IPS-20b (cell line): Measurements from ENCODE around the gene PTTG1IP.

Source experiments
- H3K27ac ChIP-seq: one replicate; pipeline ENCODE4 v1.5.1; 2013; ENCODE audit warnings: low read length
- H3K27me3 ChIP-seq: 2 replicates; pipeline ENCODE4 v1.6.1; 2013; ENCODE audit warnings: mild to moderate bottlenecking, low read length, inconsistent platforms; ENCODE audit not compliant: insufficient read depth
- H3K36me3 ChIP-seq: 2 replicates; pipeline ENCODE4 v1.6.1; 2013; ENCODE audit warnings: low read depth, mild to moderate bottlenecking, inconsistent platforms, low read length, moderate library complexity; ENCODE audit not compliant: insufficient read depth
- H3K4me1 ChIP-seq: 2 replicates; pipeline ENCODE4 v1.6.1; 2013; ENCODE audit warnings: mild to moderate bottlenecking, control low read depth, inconsistent platforms, low read length, moderate library complexity; ENCODE audit not compliant: insufficient read depth
- H3K4me3 ChIP-seq: 2 replicates; pipeline ENCODE4 v1.5.1; 2013; ENCODE audit warnings: mild to moderate bottlenecking, low read length, inconsistent platforms
- H3K9ac ChIP-seq: 2 replicates; pipeline ENCODE4 v1.6.1; 2013; ENCODE audit warnings: low read depth, mild to moderate bottlenecking, inconsistent platforms, low read length, moderate library complexity
- H3K9me3 ChIP-seq: 2 replicates; pipeline ENCODE4 v1.6.1; 2013; ENCODE audit warnings: mild to moderate bottlenecking, low read depth, low read length, inconsistent platforms; ENCODE audit not compliant: insufficient read depth

The PTTG1IP gene

GRCh38 chr21:44816761-44817505, 56.6 kb downstream of the PTTG1IP start:
- Histone ChIP-seq H3K27ac (no peak overlapping the region), H3K9me3 (peaks cover 19% of the 10 kb centered on the region), H3K4me3 (peak overlapping the region; percentile 84), H3K36me3 (peaks cover 4% of the 10 kb centered on the region; the same call in 1 of the 2 replicates), H3K27me3 (peaks cover 13% of the 10 kb centered on the region), H3K9ac (peak overlapping the region; percentile 62; the same call in 1 of the 2 replicates), H3K4me1 (peaks cover 3% of the 10 kb centered on the region; the same call in 1 of the 2 replicates)

DNA sequence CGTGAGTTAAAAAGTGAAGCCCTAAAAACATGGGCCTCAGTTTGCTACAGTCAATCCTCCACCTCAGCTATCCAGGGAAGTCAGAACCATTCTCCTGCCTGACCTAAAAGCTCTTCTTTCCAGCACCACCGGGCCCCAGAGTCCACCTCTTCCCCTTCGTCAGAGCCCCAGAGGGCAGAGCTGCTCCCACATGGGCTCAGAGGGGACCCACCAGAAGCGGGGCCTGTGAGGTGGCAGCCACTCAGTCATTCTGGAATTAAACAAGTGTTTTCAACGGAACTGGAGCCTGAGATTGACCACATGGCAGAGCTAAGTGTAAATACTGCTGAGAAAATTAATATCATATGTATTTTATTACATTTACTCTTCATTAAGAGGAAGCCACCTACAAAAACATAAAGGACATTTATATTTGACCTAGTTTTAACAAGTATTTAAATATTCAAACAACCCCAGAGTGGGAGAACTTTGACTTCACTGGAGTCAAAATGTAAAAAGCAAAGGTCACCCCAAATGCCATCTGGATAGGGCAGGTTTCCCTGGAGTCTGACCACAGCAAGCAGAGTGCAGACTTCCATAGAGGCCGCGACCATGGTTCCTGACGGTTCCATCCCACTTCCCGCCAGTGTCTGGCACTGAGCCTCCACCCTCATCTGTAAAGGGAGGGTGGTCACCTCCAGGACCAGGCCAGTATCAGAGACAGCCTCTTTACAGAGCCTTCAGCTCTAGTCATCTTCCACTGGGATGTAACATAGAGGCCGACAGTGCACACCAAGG, 57.5 kb downstream of the PTTG1IP start:
- Histone ChIP-seq H3K36me3 (peaks cover 7% of the 10 kb centered on the region; the same call in 1 of the 2 replicates), H3K4me1 (peaks cover 3% of the 10 kb centered on the region; the same call in 1 of the 2 replicates), H3K27me3 (peaks cover 13% of the 10 kb centered on the region), H3K27ac (no peak overlapping the region), H3K9me3 (peaks cover 15% of the 10 kb centered on the region), H3K9ac (no peak overlapping the region), H3K4me3 (no peak overlapping the region)

GRCh38 chr21:44815225-44815624, 58.3 kb downstream of the PTTG1IP start:
- H3K27me3 ChIP-seq, result peaks cover 13% of the 10 kb centered on the region
- H3K27ac ChIP-seq, result no peak overlapping the region
- H3K9me3 ChIP-seq, result peaks cover 11% of the 10 kb centered on the region
- H3K9ac ChIP-seq, result no peak overlapping the region
- H3K4me3 ChIP-seq, result no peak overlapping the region
- peaks cover 3% of the 10 kb centered on the region; the same call in 1 of the 2 replicates for H3K4me1 ChIP-seq
- peaks cover 15% of the 10 kb centered on the region; the same call in 1 of the 2 replicates for H3K36me3 ChIP-seq

- Histone ChIP-seq H3K27ac (no peak overlapping the region), H3K4me3 (no peak overlapping the region), H3K9me3 (peaks cover 7% of the 10 kb centered on the region), H3K4me1 (peaks cover 3% of the 10 kb centered on the region; the same call in 1 of the 2 replicates), H3K36me3 (peaks cover 22% of the 10 kb centered on the region; the same call in 1 of the 2 replicates), H3K9ac (no peak overlapping the region), H3K27me3 (peaks cover 8% of the 10 kb centered on the region; the same call in 1 of the 2 replicates)
These were observed 58.9 kb downstream of the PTTG1IP start for GRCh38 chr21:44814498-44815023.

DNA sequence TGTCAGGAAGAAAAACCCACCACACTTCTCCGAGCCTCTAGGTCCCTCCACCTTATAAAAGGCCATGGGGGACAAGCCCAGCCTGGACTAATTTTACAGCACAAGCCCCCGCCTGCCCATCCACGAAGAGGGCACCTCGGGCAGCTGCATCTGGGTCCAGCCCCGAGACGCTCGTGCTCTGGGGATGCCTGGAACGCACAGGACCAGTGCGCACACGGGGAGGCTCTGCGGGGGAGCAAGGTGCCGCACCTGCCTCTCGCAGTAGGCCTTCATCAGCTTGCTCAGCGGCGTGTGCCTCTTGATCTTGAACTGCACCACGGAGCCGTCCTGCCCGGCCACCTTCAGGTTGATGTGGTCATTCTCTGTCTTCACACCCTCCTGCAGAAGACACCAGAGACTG, 59.8 kb downstream of the PTTG1IP start:
- Histone ChIP-seq H3K36me3 (peaks cover 30% of the 10 kb centered on the region; the same call in 1 of the 2 replicates), H3K27ac (no peak overlapping the region), H3K4me3 (no peak overlapping the region), H3K9me3 (no peaks in the 10 kb centered on the region), H3K27me3 (no peaks in the 10 kb centered on the region; the same call in 1 of the 2 replicates), H3K4me1 (peaks cover 3% of the 10 kb centered on the region; the same call in 1 of the 2 replicates), H3K9ac (no peak overlapping the region)

DNA sequence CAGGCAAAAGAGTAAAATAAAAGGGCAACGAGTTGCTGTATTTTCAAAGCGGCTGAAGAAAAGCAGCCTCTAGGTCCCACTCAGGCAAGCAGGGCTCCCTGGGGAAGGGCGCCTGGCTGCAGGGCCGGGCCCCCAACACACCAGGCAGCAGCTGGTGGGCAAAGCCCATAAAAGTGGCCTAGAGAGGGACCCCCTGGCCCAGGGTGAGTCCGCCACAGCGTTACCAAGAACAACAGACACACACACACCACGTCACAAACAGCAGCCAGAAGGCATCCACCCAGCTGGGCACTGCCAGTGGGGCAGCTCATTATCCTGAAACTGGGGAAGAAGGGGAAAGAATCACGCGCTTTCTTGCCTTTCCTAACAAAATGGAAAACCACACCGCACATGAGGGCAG, 60.3 kb downstream of the PTTG1IP start:
- H3K27me3 ChIP-seq, result no peaks in the 10 kb centered on the region
- no peaks in the 10 kb centered on the region for H3K9me3 ChIP-seq
- H3K27ac ChIP-seq, result no peak overlapping the region
- peaks cover 3% of the 10 kb centered on the region; the same call in 1 of the 2 replicates for H3K4me1 ChIP-seq
- H3K4me3 ChIP-seq, result no peak overlapping the region
- no peak overlapping the region for H3K9ac ChIP-seq
- peaks cover 35% of the 10 kb centered on the region for H3K36me3 ChIP-seq

DNA sequence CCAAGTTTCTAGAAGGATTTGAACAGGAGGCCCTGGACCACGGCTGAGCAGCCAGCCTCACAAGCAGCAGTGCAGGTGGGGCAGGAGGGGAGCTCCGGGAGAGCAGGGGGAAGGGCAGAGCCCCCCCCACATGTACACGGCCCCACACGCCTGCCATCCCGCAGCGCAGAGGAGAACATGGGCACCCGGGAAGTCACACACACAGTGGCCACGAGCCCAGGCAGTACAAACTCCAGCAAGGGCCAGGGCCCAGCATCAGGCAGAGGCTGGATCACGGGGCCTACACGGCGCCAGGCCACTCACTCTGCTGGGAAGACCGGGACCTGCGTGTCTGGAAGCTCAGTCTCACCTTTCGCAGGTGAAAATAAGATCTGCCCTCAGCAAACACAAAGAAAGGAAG, 60.9 kb downstream of the PTTG1IP start:
- Histone ChIP-seq H3K9ac (no peak overlapping the region), H3K36me3 (peaks cover 40% of the 10 kb centered on the region), H3K4me1 (peaks cover 3% of the 10 kb centered on the region; the same call in 1 of the 2 replicates), H3K9me3 (no peaks in the 10 kb centered on the region), H3K4me3 (no peak overlapping the region), H3K27me3 (no peaks in the 10 kb centered on the region), H3K27ac (no peak overlapping the region)

DNA sequence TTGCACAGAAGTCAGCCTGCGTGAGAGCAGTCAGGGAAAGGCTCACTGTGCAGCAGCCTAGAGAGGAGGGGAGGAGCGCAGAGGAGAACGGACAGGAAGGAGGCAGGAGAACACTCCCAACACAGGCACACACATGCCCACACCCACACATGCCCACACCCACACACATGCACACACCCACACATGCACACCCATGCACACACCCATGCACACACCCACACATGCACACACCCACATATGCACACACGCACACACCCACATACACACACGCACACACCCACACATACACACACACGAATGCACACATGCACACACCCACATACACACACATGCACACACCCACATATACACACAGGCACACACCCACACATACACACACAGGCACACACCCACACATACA, 62.7 kb downstream of the PTTG1IP start:
- no peak overlapping the region for H3K4me3 ChIP-seq
- H3K4me1 ChIP-seq, result peaks cover 3% of the 10 kb centered on the region; the same call in 1 of the 2 replicates
- no peaks in the 10 kb centered on the region for H3K9me3 ChIP-seq
- no peak overlapping the region for H3K27ac ChIP-seq
- peaks cover 57% of the 10 kb centered on the region for H3K36me3 ChIP-seq
- no peaks in the 10 kb centered on the region for H3K27me3 ChIP-seq
- H3K9ac ChIP-seq, result no peak overlapping the region

DNA sequence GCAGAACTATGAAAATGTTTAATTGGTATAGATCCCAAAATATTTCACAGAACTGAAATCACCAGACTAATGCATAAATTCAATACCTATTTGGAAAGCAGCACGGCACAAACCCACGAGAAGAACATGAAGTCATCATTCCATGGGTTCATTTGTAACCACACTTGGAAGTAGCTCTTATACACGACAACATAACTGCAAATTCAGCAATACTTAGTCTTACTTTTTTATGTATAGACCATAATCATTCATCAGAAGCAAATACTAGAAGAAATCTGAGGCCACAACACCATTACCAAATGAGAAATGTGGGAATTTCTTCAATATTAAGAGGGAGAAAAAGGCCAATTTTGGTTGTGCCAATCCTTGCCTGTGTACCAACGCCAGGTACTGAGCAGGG, 67.6 kb downstream of the PTTG1IP start:
- H3K4me3 ChIP-seq, result no peak overlapping the region
- H3K27me3 ChIP-seq, result no peaks in the 10 kb centered on the region
- H3K9me3 ChIP-seq, result no peaks in the 10 kb centered on the region
- no peak overlapping the region for H3K9ac ChIP-seq
- no peak overlapping the region for H3K27ac ChIP-seq
- peaks cover 4% of the 10 kb centered on the region; the same call in 1 of the 2 replicates for H3K4me1 ChIP-seq
- peaks cover 76% of the 10 kb centered on the region for H3K36me3 ChIP-seq

- no peak overlapping the region for H3K4me3 ChIP-seq
- no peaks in the 10 kb centered on the region for H3K9me3 ChIP-seq
- H3K4me1 ChIP-seq, result peaks cover 7% of the 10 kb centered on the region; the same call in 1 of the 2 replicates
- peaks cover 70% of the 10 kb centered on the region for H3K36me3 ChIP-seq
- no peak overlapping the region for H3K27ac ChIP-seq
- no peaks in the 10 kb centered on the region for H3K27me3 ChIP-seq
- no peak overlapping the region for H3K9ac ChIP-seq
These were observed 68.3 kb downstream of the PTTG1IP start for GRCh38 chr21:44805226-44805625.

DNA sequence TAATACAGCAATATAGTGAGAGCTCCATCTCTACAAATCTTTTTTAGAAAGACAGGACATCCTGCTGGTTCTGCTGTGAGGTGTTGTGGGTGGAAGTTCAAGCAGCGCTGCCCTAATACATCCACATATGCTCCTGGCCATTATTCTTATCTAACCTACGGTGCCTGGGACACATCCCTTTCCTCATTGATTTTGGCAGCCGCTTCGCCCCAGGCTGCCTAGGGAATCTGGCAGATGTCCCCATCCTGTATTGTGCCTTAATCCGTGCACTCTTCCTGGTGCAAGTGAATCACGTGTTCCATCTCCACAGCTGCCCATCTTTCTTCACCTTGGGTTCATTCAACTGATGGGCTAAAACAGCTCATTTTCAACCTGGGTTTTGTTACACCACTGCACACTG, 68.7 kb downstream of the PTTG1IP start:
- H3K36me3 ChIP-seq, result peaks cover 68% of the 10 kb centered on the region
- no peaks in the 10 kb centered on the region for H3K9me3 ChIP-seq
- no peak overlapping the region for H3K9ac ChIP-seq
- H3K27ac ChIP-seq, result no peak overlapping the region
- peaks cover 10% of the 10 kb centered on the region for H3K4me1 ChIP-seq
- no peak overlapping the region for H3K4me3 ChIP-seq
- no peaks in the 10 kb centered on the region for H3K27me3 ChIP-seq
